ENCODE data around the gene GSDMA.

The GSDMA gene

GRCh38 chr17:39963829-39964228, 1.0 kb downstream of the GSDMA start:
- DNase-seq = peak in 1 of 5 experiments; percentile 35

- DNase-seq = no peak
Observed at GRCh38 chr17:39965017-39965699, 2.4 kb downstream of the GSDMA start.

- DNase-seq = no peak
Observed at GRCh38 chr17:39966771-39967170, 4.0 kb downstream of the GSDMA start.

- no peak for DNase-seq
Observed at GRCh38 chr17:39968761-39969160, 6.0 kb downstream of the GSDMA start.

- DNase-seq = no peak
Observed at GRCh38 chr17:39969375-39969774, 6.6 kb downstream of the GSDMA start.

GRCh38 chr17:39970157-39970692, 7.4 kb downstream of the GSDMA start:
- DNase-seq = no peak

- no peak for DNase-seq
Observed at GRCh38 chr17:39971076-39971603, 8.3 kb downstream of the GSDMA start.

- DNase-seq = no peak
Observed at GRCh38 chr17:39972271-39972670, 9.5 kb downstream of the GSDMA start.

- DNase-seq = no peak
Observed at GRCh38 chr17:39973496-39973895, 10.7 kb downstream of the GSDMA start.

- no peak for DNase-seq
Observed at GRCh38 chr17:39974433-39974832, 11.6 kb downstream of the GSDMA start.

GRCh38 chr17:39975801-39976200, 13.0 kb downstream of the GSDMA start:
- DNase-seq = no peak

GRCh38 chr17:39979016-39979670, 16.3 kb downstream of the GSDMA start:
- DNase-seq = no peak

- DNase-seq = no peak
Observed at GRCh38 chr17:39979893-39980350, 17.1 kb downstream of the GSDMA start.

GRCh38 chr17:39980351-39981206, 17.8 kb downstream of the GSDMA start, which contains the start of gene PSMD3:
PSMD3 (plus strand) TSS chr17:39980807; CDS start chr17:39980971, 164 bp downstream.
- DNase-seq = peak; percentile 91 to 99 (median 96)

GRCh38 chr17:39981207-39981741, 18.5 kb downstream of the GSDMA start:
- DNase-seq = peak in 1 of 5 experiments; percentile 8

GRCh38 chr17:39981766-39982375, 19.1 kb downstream of the GSDMA start:
- DNase-seq = no peak

- no peak for DNase-seq
Observed at GRCh38 chr17:39988206-39988810, 25.5 kb downstream of the GSDMA start.

GRCh38 chr17:39994448-39994847, 31.6 kb downstream of the GSDMA start:
- no peak for DNase-seq

- DNase-seq = no peak
Observed at GRCh38 chr17:39995438-39995837, 32.6 kb downstream of the GSDMA start.

- DNase-seq = no peak
Observed at GRCh38 chr17:39996162-39996561, 33.4 kb downstream of the GSDMA start.

- DNase-seq = no peak
Observed at GRCh38 chr17:39996800-39997199, 34.0 kb downstream of the GSDMA start.

GRCh38 chr17:39997543-39997942, 34.7 kb downstream of the GSDMA start:
- no peak for DNase-seq
